GM19463 (cell line): ENCODE data around the gene TOMM5.

Experiments used
- ATAC-seq: cut with Tn5 transposase; IDR thresholded peaks from one replicate; pipeline ENCODE4 v1.9.1; 2021; ENCODE audit warnings: mild to moderate bottlenecking, moderate library complexity; ENCODE audit not compliant: unreplicated experiment

The TOMM5 gene

GRCh38 chr9:37564916-37565315 is 27.5 kb downstream of the TOMM5 start:
- ATAC-seq, result no peak

- ATAC-seq, result no peak
Observed at GRCh38 chr9:37563806-37564513, 28.4 kb downstream of the TOMM5 start.

GRCh38 chr9:37562826-37563225 is 29.6 kb downstream of the TOMM5 start:
- no peak for ATAC-seq

GRCh38 chr9:37561682-37562081 is 30.7 kb downstream of the TOMM5 start:
- no peak for ATAC-seq

GRCh38 chr9:37559855-37560592 is 32.4 kb downstream of the TOMM5 start:
- no peak for ATAC-seq

GRCh38 chr9:37559125-37559524 is 33.3 kb downstream of the TOMM5 start:
- ATAC-seq, result no peak

- no peak for ATAC-seq
Observed at GRCh38 chr9:37555786-37556185, 36.6 kb downstream of the TOMM5 start.

GRCh38 chr9:37554318-37554717 is 38.1 kb downstream of the TOMM5 start:
- ATAC-seq, result no peak

GRCh38 chr9:37551888-37552287 is 40.5 kb downstream of the TOMM5 start:
- no peak for ATAC-seq

GRCh38 chr9:37551468-37551867 is 40.9 kb downstream of the TOMM5 start:
- no peak for ATAC-seq

- ATAC-seq, result no peak
Observed at GRCh38 chr9:37550781-37551180, 41.6 kb downstream of the TOMM5 start.

- no peak for ATAC-seq
Observed at GRCh38 chr9:37549527-37549926, 42.9 kb downstream of the TOMM5 start.

GRCh38 chr9:37547328-37547878 is 45.0 kb downstream of the TOMM5 start:
- no peak for ATAC-seq

GRCh38 chr9:37543468-37543867 is 48.9 kb downstream of the TOMM5 start:
- ATAC-seq, result no peak

- ATAC-seq, result no peak
Observed at GRCh38 chr9:37542895-37543294, 49.5 kb downstream of the TOMM5 start.

- no peak for ATAC-seq
Observed at GRCh38 chr9:37542488-37542887, 49.9 kb downstream of the TOMM5 start.

GRCh38 chr9:37541465-37541864 is 50.9 kb downstream of the TOMM5 start:
- ATAC-seq, result no peak

- no peak for ATAC-seq
Observed at GRCh38 chr9:37540634-37541033, 51.8 kb downstream of the TOMM5 start.

GRCh38 chr9:37539634-37540033 is 52.8 kb downstream of the TOMM5 start:
- no peak for ATAC-seq
